ENCODE data around the gene WRAP53. TPM values are rescaled to one million over a fixed set of nuclear protein-coding genes. Genes with fewer than 3 reads are reported as not detected.

Gene WRAP53
- total RNA-seq, 4 donors from 2014 or later, result 3.6 to 8.0 (median 4.8) TPM

- Histone ChIP-seq H3K9me3 (no peaks in the 10 kb centered on the region), H3K27me3 (no peaks in the 10 kb centered on the region), H3K36me3 (no peaks in the 10 kb centered on the region), H3K4me1 (peaks cover 4 to 40% (median 18%) of the 10 kb centered on the region in 4 donors), H3K4me3 (peak overlapping the region; percentile 80 to 85 (median 80)), H3K27ac (peak overlapping the region; percentile 92 to 98 (median 98))
- TF ChIP-seq POLR2A (IDR thresholded peaks at IDR 0.05) (no peak), CTCF (IDR thresholded peaks at IDR 0.05) (no peak), EP300 (IDR thresholded peaks at IDR 0.05) (no peak)
- DNase-seq (ENCODE audit: low spot score in 2 of 2), result no peak
- 58 to 59% methylated on average over 15 of the region's 15 CpGs for WGBS, 2 donors
These were observed 3.3 kb upstream of the WRAP53 start for GRCh38 chr17:7684851-7685532.

GRCh38 chr17:7685533-7686221 is 2.6 kb upstream of the WRAP53 start:
- Histone ChIP-seq H3K27me3 (no peaks in the 10 kb centered on the region), H3K4me1 (peaks cover 4 to 40% (median 18%) of the 10 kb centered on the region in 4 donors), H3K4me3 (peak overlapping the region; percentile 80 to 85 (median 80)), H3K9me3 (no peaks in the 10 kb centered on the region), H3K36me3 (peaks cover 0 to 6% (median 0%) of the 10 kb centered on the region in 3 donors), H3K27ac (peak overlapping the region; percentile 92 to 98 (median 98))
- peak; percentile 76 to 86 for DNase-seq (ENCODE audit: low spot score in 2 of 2)
- WGBS, 2 donors, result 3 to 5% methylated on average over 44 of the region's 44 CpGs
- TF ChIP-seq EP300 (IDR thresholded peaks at IDR 0.05), result peak; percentile 72 to 97
- peak; percentile 57 to 63 for TF ChIP-seq POLR2A (IDR thresholded peaks at IDR 0.05)
- TF ChIP-seq CTCF (IDR thresholded peaks at IDR 0.05), result peak in 1 of 5 experiments; percentile 12

GRCh38 chr17:7686222-7687071 is 1.8 kb upstream of the WRAP53 start:
- no peaks in the 10 kb centered on the region for H3K9me3 ChIP-seq
- H3K27ac ChIP-seq, result peak overlapping the region; percentile 92 to 98 (median 98)
- peak; percentile 56 to 66 for DNase-seq (ENCODE audit: low spot score in 2 of 2)
- no peaks in the 10 kb centered on the region for H3K27me3 ChIP-seq
- H3K4me1 ChIP-seq, result peaks cover 4 to 40% (median 18%) of the 10 kb centered on the region in 4 donors
- TF ChIP-seq CTCF (IDR thresholded peaks at IDR 0.05) (peak in 2 of 5 experiments; percentile 7 to 34), POLR2A (IDR thresholded peaks at IDR 0.05) (peak; percentile 84 to 90), EP300 (IDR thresholded peaks at IDR 0.05) (peak in 1 of 2 donors; percentile 86)
- WGBS, 2 donors, result 0 to 1% methylated on average over 30 of the region's 30 CpGs
- peaks cover 0 to 14% (median 0%) of the 10 kb centered on the region in 3 donors for H3K36me3 ChIP-seq
- H3K4me3 ChIP-seq, result peak overlapping the region; percentile 80 to 85 (median 80)

GRCh38 chr17:7687072-7687907 is 987 bp upstream of the WRAP53 start, which contains the start of gene TP53:
Gene TP53, minus strand, starts transcription at chr17:7687490. Its CDS starts 10,896 bp downstream, at chr17:7676594.
- TF ChIP-seq POLR2A (IDR thresholded peaks at IDR 0.05) (peak; percentile 65 to 68), EP300 (IDR thresholded peaks at IDR 0.05) (peak; percentile 57 to 88), CTCF (IDR thresholded peaks at IDR 0.05) (no peak)
- 0% methylated on average over 30 of the region's 30 CpGs for WGBS, 2 donors
- peak; percentile 72 to 86 for DNase-seq (ENCODE audit: low spot score in 2 of 2)

More at GRCh38 chr17:7687072-7687907, 987 bp upstream of the WRAP53 start, which contains the start of gene TP53:
- H3K27me3 ChIP-seq, result no peaks in the 10 kb centered on the region
- H3K36me3 ChIP-seq, result peaks cover 0 to 22% (median 0%) of the 10 kb centered on the region in 3 donors
- peak within 1 kb of the TSS; percentile 92 to 98 (median 98) for H3K27ac ChIP-seq
- peaks cover 4 to 40% (median 18%) of the 10 kb centered on the region in 4 donors for H3K4me1 ChIP-seq
- peak within 1 kb of the TSS; percentile 80 to 85 (median 80) for H3K4me3 ChIP-seq
- H3K9me3 ChIP-seq, result no peaks in the 10 kb centered on the region
